ENCODE measurements around the gene MRPS7.
"Not testable (repeated sequence)": the region's sequence is repeated elsewhere in the genome, so short reads cannot be mapped to it uniquely, and the experiment has no call there.

MRPS7 gene

DNA sequence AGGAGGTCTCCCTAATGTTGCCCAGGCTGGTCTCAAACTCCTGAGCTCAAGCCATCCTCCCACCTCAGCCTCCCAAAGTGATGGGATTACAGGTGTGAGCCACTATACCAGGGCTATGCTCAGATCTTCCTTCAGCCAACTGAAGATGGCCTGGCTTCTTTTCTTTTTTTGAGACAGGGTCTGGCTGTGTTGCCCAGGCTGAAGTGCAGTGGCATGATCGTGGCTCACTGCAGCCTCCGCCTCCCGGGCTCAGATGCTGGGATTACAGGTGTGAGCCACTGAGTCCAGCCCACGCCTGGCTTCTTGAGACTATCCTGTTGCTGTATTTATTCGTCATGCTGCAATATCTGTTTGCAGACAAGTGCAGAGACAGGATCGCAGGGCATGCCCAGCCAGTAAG, 23.4 kb downstream of the MRPS7 start:
- H3K27ac Mint-ChIP-seq, result no peak overlapping the region
- TF ChIP-seq, protein P1, sequence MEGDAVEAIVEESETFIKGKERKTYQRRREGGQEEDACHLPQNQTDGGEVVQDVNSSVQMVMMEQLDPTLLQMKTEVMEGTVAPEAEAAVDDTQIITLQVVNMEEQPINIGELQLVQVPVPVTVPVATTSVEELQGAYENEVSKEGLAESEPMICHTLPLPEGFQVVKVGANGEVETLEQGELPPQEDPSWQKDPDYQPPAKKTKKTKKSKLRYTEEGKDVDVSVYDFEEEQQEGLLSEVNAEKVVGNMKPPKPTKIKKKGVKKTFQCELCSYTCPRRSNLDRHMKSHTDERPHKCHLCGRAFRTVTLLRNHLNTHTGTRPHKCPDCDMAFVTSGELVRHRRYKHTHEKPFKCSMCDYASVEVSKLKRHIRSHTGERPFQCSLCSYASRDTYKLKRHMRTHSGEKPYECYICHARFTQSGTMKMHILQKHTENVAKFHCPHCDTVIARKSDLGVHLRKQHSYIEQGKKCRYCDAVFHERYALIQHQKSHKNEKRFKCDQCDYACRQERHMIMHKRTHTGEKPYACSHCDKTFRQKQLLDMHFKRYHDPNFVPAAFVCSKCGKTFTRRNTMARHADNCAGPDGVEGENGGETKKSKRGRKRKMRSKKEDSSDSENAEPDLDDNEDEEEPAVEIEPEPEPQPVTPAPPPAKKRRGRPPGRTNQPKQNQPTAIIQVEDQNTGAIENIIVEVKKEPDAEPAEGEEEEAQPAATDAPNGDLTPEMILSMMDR (IDR thresholded peaks at IDR 0.05; ENCODE audit: unreplicated experiment in 3 of 3), result no peak
- H3K4me3 Mint-ChIP-seq, result no peak overlapping the region
- H3K27me3 Mint-ChIP-seq (ENCODE audit: low read depth), result peaks cover 9% of the 10 kb centered on the region
- no peaks in the 10 kb centered on the region for H3K9me3 Mint-ChIP-seq
- peaks cover 3% of the 10 kb centered on the region for H3K36me3 Mint-ChIP-seq (ENCODE audit: low read depth)
- H3K4me1 Mint-ChIP-seq, result peaks cover 9% of the 10 kb centered on the region

DNA sequence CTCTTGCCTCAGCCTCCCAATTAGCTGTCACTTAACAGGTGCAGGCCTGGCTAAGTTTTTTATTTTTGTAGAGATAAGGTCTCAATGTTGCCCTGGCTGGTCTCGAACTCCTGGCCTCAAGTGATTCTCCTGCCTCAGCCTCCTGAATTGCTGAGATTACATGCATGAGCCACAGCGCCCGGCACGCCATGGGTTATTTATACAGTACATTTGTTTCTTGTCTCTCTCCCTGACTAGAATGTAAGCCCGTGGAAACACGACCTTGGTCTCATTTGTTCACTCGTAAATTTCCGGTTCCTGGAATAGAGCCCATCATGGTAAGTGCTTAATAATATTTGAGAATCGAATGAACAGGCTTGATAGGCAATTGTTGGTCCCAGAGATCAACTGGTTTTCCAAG, 25.5 kb downstream of the MRPS7 start:
- H3K27ac Mint-ChIP-seq, result no peak overlapping the region
- peaks cover 9% of the 10 kb centered on the region for H3K27me3 Mint-ChIP-seq (ENCODE audit: low read depth)
- no peaks in the 10 kb centered on the region for H3K36me3 Mint-ChIP-seq (ENCODE audit: low read depth)

DNA sequence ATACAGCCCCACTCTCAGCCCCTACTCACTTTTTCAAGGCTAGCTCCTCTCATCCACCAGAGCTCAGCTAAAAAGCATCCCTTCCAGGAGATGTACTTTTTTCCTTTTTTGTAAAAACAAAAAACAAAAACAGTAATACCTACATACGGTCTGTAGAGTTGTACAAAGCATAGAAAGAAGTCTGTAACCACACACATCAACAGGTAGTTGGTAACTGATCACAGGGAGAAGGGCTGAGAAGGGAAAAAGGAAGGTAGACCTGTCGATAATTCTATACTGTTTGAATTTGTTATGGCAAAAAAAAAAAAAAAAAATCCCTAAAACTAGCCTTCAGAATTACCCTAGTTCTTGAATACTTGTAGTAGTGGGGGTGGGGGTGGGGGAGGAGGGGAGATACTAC, 26.7 kb downstream of the MRPS7 start:
- H3K4me1 Mint-ChIP-seq, result peaks cover 9% of the 10 kb centered on the region
- TF ChIP-seq, protein P1 (IDR thresholded peaks at IDR 0.05; ENCODE audit: unreplicated experiment in 3 of 3), result no peak
- peak overlapping the region; percentile 98 to 99 (median 98) for H3K4me3 Mint-ChIP-seq
- peaks cover 9% of the 10 kb centered on the region for H3K27me3 Mint-ChIP-seq (ENCODE audit: low read depth)
- no peaks in the 10 kb centered on the region for H3K9me3 Mint-ChIP-seq
- no peak overlapping the region for H3K27ac Mint-ChIP-seq
- H3K36me3 Mint-ChIP-seq (ENCODE audit: low read depth), result no peaks in the 10 kb centered on the region

More for the DNA sequence above, 25.5 kb downstream of the MRPS7 start:
- peak overlapping the region; percentile 51 to 72 (median 66) for H3K4me3 Mint-ChIP-seq
- H3K4me1 Mint-ChIP-seq, result peaks cover 9% of the 10 kb centered on the region
- H3K9me3 Mint-ChIP-seq, result no peaks in the 10 kb centered on the region
- TF ChIP-seq, protein P1 (IDR thresholded peaks at IDR 0.05; ENCODE audit: unreplicated experiment in 3 of 3), result no peak

DNA sequence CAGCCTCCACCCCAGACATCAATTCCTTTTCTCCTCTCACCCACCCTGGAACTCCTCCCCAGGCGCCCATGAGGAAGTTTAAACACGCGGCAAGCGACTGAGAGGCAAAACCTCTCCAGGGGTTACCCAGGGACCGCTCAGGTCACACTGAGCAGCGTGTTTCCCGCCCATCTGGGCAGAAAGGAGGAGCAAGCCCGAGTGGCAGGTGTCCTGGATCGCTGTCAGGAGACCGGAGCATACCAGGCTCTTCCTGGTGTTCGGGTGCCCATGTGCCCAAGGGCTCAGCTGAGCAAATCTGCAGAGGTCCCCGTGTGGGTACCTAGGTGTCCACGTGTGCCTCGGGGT, 27.1 kb downstream of the MRPS7 start:
- H3K27ac Mint-ChIP-seq, result no peak overlapping the region
- peak overlapping the region; percentile 98 to 99 (median 98) for H3K4me3 Mint-ChIP-seq
- peaks cover 9% of the 10 kb centered on the region for H3K4me1 Mint-ChIP-seq
- H3K27me3 Mint-ChIP-seq (ENCODE audit: low read depth), result peaks cover 9% of the 10 kb centered on the region
- H3K9me3 Mint-ChIP-seq, result no peaks in the 10 kb centered on the region
- TF ChIP-seq, protein P1 (IDR thresholded peaks at IDR 0.05; ENCODE audit: unreplicated experiment in 3 of 3), result no peak
- H3K36me3 Mint-ChIP-seq (ENCODE audit: low read depth), result no peaks in the 10 kb centered on the region

DNA sequence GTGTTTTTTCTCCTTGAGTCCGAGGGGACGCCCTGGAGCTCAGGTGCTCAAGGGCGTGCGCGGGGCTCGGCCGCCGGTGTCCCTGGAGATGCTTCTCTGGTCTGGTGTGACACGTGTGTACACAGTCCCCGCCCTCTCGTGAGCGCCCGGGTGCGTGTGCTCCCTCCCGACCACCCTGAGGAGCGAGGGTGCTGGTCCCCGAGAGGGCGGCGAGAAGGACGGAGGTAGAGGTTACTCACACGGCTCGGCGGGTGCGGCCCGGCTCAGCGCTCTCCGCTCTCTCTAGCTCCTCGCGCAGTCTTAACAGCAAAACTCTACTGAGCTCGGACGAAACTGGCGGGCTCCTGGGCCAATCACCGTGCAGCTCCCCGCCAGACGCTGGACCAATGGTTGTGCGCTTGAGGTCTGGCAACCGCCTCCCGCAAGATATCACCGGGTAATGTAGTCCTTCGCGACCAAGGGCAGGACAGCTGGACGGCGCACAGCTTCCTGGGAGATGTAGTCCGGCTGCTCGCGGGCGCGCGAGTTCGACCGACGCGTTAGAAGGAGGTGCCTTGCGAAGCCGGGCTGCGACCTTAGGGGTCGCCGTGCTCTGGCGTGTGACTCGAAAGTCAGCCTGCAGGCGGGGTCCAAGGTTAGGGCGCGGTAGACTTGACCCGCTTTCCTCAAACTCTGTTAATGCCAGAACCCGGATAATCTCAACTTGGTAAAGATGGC, 27.6 kb downstream of the MRPS7 start, which contains the start of gene SLC25A19:
Gene SLC25A19, minus strand, starts transcription at position 319 of the 717 bp plus-strand sequence. CDS start 2,669 bp downstream, outside the sequence.
- H3K4me3 Mint-ChIP-seq, result peak within 1 kb of the TSS; percentile 98 to 99 (median 98)
- TF ChIP-seq, protein P1 (IDR thresholded peaks at IDR 0.05; ENCODE audit: unreplicated experiment in 3 of 3), result no peak
- peak within 1 kb of the TSS; percentile 84 to 98 (median 88) for H3K27ac Mint-ChIP-seq
- H3K4me1 Mint-ChIP-seq, result peaks cover 9% of the 10 kb centered on the region
- H3K27me3 Mint-ChIP-seq (ENCODE audit: low read depth), result peaks cover 9% of the 10 kb centered on the region
- H3K9me3 Mint-ChIP-seq, result no peaks in the 10 kb centered on the region
- no peaks in the 10 kb centered on the region for H3K36me3 Mint-ChIP-seq (ENCODE audit: low read depth)

DNA sequence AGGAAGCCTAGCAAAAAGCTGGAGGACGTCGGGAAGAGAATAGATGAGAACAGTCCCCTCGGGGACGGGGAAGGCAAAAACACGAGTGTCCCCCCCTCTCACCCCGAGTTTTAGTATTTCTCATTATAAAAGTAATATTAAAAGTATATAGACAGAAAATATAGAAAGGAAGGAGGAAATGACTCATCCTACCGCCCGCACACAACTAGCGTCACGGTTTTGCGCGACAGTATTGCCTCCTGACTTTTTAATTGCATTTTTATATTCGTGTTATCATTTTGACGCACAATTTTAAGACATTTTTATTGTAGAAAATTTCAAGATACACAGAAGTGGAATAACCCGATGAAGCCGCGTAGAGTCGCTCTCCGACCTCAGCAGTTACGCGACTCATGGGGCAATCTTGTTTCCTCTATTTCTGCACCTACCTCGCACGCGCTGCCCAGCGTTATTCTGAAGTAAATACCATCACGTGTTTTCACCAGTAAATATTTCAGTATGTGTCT, 28.2 kb downstream of the MRPS7 start:
- TF ChIP-seq, protein P1 (IDR thresholded peaks at IDR 0.05; ENCODE audit: unreplicated experiment in 3 of 3), result no peak
- Mint-ChIP-seq H3K9me3 (no peaks in the 10 kb centered on the region), H3K4me3 (peak overlapping the region; percentile 98 to 99 (median 98)), H3K27ac (peak overlapping the region; percentile 84 to 98 (median 88)), H3K27me3 (ENCODE audit: low read depth) (peaks cover 9% of the 10 kb centered on the region), H3K36me3 (ENCODE audit: low read depth) (no peaks in the 10 kb centered on the region), H3K4me1 (peaks cover 9% of the 10 kb centered on the region)

DNA sequence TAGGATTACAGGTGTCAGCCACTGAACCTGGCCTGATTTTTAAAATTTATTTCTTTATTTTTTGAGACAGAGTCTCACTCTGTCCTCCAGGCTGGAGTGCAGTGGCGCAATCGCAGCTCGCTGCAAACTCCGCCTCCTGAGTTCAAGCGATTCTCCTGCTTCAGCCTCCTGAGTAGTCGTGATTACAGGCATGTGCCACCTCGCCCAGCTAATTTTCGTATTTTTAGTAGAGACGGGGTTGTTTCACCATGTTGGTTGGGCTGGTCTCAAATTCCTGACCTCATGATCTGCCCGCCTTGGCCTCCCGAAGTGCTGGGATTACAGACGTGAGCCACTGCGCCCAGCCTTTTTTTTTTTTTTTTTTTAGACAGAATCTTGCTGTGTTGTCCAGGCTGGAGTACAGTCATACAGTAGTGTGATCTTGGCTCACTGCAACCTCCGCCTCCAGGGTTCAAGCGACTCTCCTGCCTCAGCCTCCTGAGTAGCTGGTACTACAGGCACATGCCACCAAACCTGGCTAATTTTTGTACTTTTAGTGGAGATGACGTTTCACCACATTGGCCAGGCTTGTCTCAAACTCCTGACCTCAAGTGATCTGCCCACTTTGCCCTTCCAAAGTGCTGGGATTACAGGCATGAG, 31.2 kb downstream of the MRPS7 start:
- not testable (repeated sequence) for H3K27ac Mint-ChIP-seq; H3K4me1 Mint-ChIP-seq; H3K9me3 Mint-ChIP-seq; H3K36me3 Mint-ChIP-seq (ENCODE audit: low read depth); H3K27me3 Mint-ChIP-seq (ENCODE audit: low read depth)
- peak overlapping the region in 1 of 3 experiments; percentile 21 for H3K4me3 Mint-ChIP-seq

Data from nephron (organoid).